ENCODE data around the gene HMX2.

- no peak for TF ChIP-seq CTCF (IDR thresholded peaks at IDR 0.05)
- no peak for TF ChIP-seq POLR2A (IDR thresholded peaks at IDR 0.05)
Measured at GRCh38 chr10:123100030-123100762, 47.7 kb upstream of the HMX2 start.

Data from stomach (tissue), 4 donors.